CD4-positive, alpha-beta T cell treated with Interleukin-15 for 4 hours (primary cell): ENCODE results near the gene ATP6V1B1.
"Not testable (repeated sequence)": the region's sequence is repeated elsewhere in the genome, so short reads cannot be mapped to it uniquely, and the experiment has no call there.

Experiments used
- DNase-seq: peaks from one replicate; pipeline ENCODE4 v3.0.0-alpha.2; 2020; ENCODE audit warnings: low spot score

The ATP6V1B1 gene

GRCh38 chr2:71008342-71008741, 72.6 kb downstream of the ATP6V1B1 start:
- no peak for DNase-seq

DNA sequence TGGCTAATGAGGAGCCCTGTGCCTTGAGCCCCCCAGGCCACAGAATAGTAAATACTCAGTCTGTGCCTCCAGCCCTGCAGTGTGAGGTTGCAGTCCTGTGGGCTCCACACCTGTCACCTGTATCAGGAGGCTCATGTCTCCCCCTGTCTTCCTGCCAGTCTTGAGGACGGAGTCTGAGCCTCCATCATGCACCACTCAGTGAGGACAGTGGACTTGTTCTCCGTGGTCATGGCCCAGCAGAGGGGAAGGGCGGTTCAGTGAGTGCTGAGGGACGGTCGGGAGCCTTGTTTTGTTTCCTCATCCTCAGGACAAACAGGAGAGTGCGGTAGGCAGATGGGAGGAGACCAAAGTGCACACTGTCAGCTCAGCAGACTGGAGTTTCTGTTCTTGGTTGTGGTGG, 76.1 kb downstream of the ATP6V1B1 start:
- not testable (repeated sequence) for DNase-seq
